GM12891 (cell line): ENCODE data around the gene CDC45.

ENCODE experiments used
- POLR2A ChIP-seq: IDR thresholded peaks from 2 replicates; pipeline ENCODE4 v1.6.1; 2011; ENCODE audit warnings: low read depth, low read length, control low read depth
- POLR2AphosphoS5 ChIP-seq: IDR thresholded peaks from 2 replicates; pipeline ENCODE4 v1.6.1; 2011; ENCODE audit warnings: low read depth, low read length, control low read depth
- SPI1 ChIP-seq: IDR thresholded peaks from 2 replicates; pipeline ENCODE4 v1.6.1; 2011; ENCODE audit warnings: low read depth, low read length, control low read depth
- TAF1 ChIP-seq: IDR thresholded peaks from 2 replicates; pipeline ENCODE4 v1.6.1; 2011; ENCODE audit warnings: low read depth, low read length, control low read depth

DNA sequence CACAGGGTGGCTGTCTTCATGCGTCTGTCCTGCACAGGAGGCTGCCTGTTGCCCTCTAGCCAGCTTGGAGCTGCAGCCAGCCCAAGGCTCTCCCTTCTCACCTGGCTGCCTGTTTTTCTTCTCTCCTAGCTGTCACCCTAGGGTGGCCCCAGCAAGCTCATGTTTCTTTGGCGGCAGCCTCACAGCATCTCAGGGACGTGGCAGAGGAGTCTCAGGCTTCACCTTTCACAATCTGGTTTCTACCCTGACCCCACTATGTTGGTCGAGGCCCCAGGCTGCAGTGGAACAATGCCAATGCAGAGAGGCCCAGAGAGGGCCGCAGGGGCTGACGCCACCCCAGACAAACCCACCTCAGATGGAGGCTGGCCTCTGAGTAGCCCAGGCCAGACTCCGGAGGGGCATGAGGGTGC lies 47.0 kb downstream of the CDC45 start:
- TF ChIP-seq POLR2AphosphoS5 (no peak), TAF1 (no peak), POLR2A (no peak), SPI1 (no peak)
